Chondrocyte (in vitro differentiated cells): ENCODE measurements around the gene ANOS1. TPM values are rescaled to one million over a fixed set of nuclear protein-coding genes. Genes with fewer than 3 reads are reported as not detected.

Experiments
- DNase-seq: peaks from one replicate; pipeline ENCODE4 v3.0.0; 2021; ENCODE audit warnings: mixed read lengths, low spot score
- H3K27ac Mint-ChIP-seq: one replicate; pipeline ENCODE4 v1.8.0; 2021; ENCODE audit warnings: mild to moderate bottlenecking, moderate library complexity, mixed read lengths; ENCODE audit not compliant: unreplicated experiment
- H3K27me3 Mint-ChIP-seq: 2 replicates; pipeline ENCODE4 v1.8.0; 2021; ENCODE audit warnings: low read depth, mixed read lengths
- H3K36me3 Mint-ChIP-seq: 2 replicates; pipeline ENCODE4 v1.8.0; 2021; ENCODE audit warnings: low read depth, mixed read lengths
- H3K4me1 Mint-ChIP-seq: 2 replicates; pipeline ENCODE4 v1.8.0; 2021; ENCODE audit warnings: low read depth, mild to moderate bottlenecking, mixed read lengths
- H3K4me3 Mint-ChIP-seq: one replicate; pipeline ENCODE4 v1.8.0; 2021; ENCODE audit warnings: mild to moderate bottlenecking, moderate library complexity, mixed read lengths; ENCODE audit not compliant: unreplicated experiment
- H3K9me3 Mint-ChIP-seq: 2 replicates; pipeline ENCODE4 v1.8.0; 2021; ENCODE audit warnings: low read depth, mixed read lengths
- total RNA-seq: library from RNA; stranded (reverse); gene quantifications from 3 replicates; pipeline ENCODE4 v1.2.1, GENCODE V29; 2021
- TF ChIP-seq, protein P1 (sequence below): fragments of 200-600 bp; sonication (generic); IDR thresholded peaks from 2 replicates; pipeline ENCODE4 v1.5.0; 2021; ENCODE audit warnings: antibody characterized with exemption, mild to moderate bottlenecking, moderate library complexity

The ANOS1 gene
- total RNA-seq, 1 donor from 2014 or later: 22.3 TPM

DNA sequence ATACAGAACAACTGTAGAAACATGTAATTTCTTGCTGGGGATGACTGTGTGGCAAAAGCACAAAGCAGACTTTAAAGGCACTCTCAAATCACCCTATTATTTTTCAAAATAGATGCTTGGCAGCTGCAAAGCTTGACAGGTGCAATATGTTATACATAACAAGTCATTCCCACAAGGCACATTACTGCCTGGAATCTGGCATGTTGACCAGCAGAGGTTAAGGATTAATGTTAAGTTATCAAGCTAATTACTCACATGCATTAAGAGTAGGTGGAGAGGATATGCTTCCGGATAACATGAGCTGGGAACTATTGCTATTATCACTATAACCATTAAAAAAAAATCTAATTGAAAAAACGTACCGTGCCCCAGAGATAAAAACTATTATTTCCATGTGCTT, 17.8 kb downstream of the ANOS1 start:
- H3K4me3 Mint-ChIP-seq: no peak overlapping the region
- H3K9me3 Mint-ChIP-seq: no peaks in the 10 kb centered on the region
- no peak for DNase-seq
- TF ChIP-seq, protein P1, sequence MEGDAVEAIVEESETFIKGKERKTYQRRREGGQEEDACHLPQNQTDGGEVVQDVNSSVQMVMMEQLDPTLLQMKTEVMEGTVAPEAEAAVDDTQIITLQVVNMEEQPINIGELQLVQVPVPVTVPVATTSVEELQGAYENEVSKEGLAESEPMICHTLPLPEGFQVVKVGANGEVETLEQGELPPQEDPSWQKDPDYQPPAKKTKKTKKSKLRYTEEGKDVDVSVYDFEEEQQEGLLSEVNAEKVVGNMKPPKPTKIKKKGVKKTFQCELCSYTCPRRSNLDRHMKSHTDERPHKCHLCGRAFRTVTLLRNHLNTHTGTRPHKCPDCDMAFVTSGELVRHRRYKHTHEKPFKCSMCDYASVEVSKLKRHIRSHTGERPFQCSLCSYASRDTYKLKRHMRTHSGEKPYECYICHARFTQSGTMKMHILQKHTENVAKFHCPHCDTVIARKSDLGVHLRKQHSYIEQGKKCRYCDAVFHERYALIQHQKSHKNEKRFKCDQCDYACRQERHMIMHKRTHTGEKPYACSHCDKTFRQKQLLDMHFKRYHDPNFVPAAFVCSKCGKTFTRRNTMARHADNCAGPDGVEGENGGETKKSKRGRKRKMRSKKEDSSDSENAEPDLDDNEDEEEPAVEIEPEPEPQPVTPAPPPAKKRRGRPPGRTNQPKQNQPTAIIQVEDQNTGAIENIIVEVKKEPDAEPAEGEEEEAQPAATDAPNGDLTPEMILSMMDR: no peak
- no peaks in the 10 kb centered on the region for H3K27me3 Mint-ChIP-seq
- no peaks in the 10 kb centered on the region for H3K4me1 Mint-ChIP-seq
- H3K27ac Mint-ChIP-seq: no peak overlapping the region
- H3K36me3 Mint-ChIP-seq: no peaks in the 10 kb centered on the region

DNA sequence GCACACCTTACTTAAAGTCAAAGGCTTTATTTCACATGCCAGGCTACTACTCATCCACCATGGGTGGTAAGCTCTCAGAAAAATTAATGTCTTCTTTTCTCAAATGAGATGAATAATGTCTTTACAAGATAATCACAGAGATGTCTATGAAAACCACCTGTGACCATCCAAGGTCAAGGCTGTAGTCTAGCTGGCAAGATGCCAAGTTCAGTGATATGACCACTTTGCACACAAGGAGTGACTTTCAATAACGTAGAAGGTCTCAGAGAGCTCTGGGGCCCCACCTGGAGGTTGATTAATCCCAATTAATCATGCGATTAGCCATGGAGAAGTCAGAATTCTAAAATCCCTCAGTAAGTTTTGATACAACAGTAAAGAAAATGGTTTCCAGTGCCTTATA, 20.5 kb downstream of the ANOS1 start:
- Mint-ChIP-seq H3K9me3 (peaks cover 4% of the 10 kb centered on the region), H3K27ac (no peak overlapping the region), H3K4me3 (no peak overlapping the region), H3K4me1 (no peaks in the 10 kb centered on the region), H3K27me3 (peaks cover 3% of the 10 kb centered on the region), H3K36me3 (no peaks in the 10 kb centered on the region)
- TF ChIP-seq, protein P1: no peak
- DNase-seq: no peak

DNA sequence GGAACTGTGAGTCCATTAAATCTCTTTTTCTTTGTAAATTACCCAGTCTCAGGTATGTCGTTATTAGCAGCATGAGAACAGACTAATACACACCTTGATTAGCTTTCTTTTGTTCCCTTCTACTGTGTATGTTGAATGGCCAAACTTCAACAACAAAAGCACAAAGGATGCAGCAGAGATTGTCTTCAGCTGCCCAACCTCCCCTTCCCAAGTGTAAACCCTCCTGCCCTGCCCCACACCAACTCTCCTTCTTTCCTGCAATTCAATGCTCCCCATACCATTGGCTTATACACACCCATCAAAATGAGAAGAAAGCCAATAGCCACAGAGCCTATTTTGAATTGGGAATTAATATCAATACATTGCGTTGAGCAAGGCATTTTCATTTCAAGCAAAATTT, 27.8 kb downstream of the ANOS1 start:
- Mint-ChIP-seq H3K9me3 (peaks cover 13% of the 10 kb centered on the region), H3K27me3 (peaks cover 3% of the 10 kb centered on the region), H3K27ac (no peak overlapping the region), H3K4me1 (no peaks in the 10 kb centered on the region), H3K4me3 (no peak overlapping the region), H3K36me3 (no peaks in the 10 kb centered on the region)
- TF ChIP-seq, protein P1: no peak
- DNase-seq: no peak

DNA sequence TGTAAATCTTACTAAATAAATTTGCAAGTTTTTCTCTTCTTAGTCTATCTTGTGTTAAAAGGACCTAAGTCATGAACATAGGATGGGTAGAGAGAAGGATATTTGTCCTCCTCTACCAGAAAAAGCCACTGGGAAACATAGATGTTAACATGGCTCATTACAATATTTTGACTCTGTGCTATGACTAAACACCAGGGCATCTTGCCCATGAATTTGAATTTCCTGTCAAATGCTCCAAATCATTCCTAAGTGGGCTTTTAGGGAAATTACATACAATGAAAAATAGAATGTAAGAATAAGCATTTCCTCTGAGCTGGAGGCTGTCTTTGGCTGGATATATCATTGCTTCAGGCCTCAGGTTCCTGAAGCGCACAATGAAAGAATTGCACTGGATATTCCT, 39.1 kb downstream of the ANOS1 start:
- Mint-ChIP-seq H3K4me1 (peaks cover 12% of the 10 kb centered on the region), H3K27ac (no peak overlapping the region), H3K9me3 (peaks cover 3% of the 10 kb centered on the region), H3K36me3 (no peaks in the 10 kb centered on the region), H3K27me3 (peaks cover 6% of the 10 kb centered on the region), H3K4me3 (no peak overlapping the region)
- TF ChIP-seq, protein P1: no peak
- no peak for DNase-seq

DNA sequence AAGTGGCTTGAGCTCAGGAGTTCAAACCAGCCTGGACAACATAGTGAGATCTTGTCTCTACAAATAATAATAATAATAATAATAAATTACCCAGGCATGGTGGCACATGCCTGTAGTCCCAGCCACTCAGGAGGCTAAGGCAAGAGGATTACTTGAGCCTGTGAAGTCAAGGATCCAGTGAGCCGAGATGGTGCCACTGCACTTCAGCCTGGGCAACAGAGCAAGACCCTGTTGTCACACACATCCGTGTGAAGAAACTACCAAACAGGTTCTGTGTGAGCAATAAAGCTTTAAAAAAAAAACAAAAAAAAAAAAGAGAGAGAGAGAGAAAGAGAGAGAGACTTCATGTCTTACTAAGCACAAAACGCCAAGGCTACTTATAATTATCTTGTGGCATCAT, 42.5 kb downstream of the ANOS1 start:
- peaks cover 3% of the 10 kb centered on the region for H3K9me3 Mint-ChIP-seq
- H3K27ac Mint-ChIP-seq: no peak overlapping the region
- no peaks in the 10 kb centered on the region for H3K36me3 Mint-ChIP-seq
- TF ChIP-seq, protein P1: no peak
- no peak for DNase-seq
- H3K27me3 Mint-ChIP-seq: peaks cover 6% of the 10 kb centered on the region
- no peak overlapping the region for H3K4me3 Mint-ChIP-seq
- H3K4me1 Mint-ChIP-seq: peaks cover 12% of the 10 kb centered on the region
